CD4-positive, alpha-beta T cell (primary cell): Measurements from ENCODE around the gene SFXN5. TPM values are rescaled to one million over a fixed set of nuclear protein-coding genes. Genes with fewer than 3 reads are reported as not detected.

Source experiments
- ATAC-seq: fragments of 200-7000 bp; cut with Tn5 transposase; one replicate; pipeline ENCODE4 v1.10.0; 2022; ENCODE audit warnings: mild to moderate bottlenecking; ENCODE audit not compliant: poor library complexity
- CTCF ChIA-PET: fragments of 350-600 bp; sonication (Branson Sonifier 250); formaldehyde crosslinking; loops from one replicate; lab custom pipeline; 2021; ENCODE audit warnings: antibody characterized with exemption, inconsistent platforms; lab: Charles Lee
- POLR2A ChIA-PET: fragments of 350-600 bp; sonication (Branson Sonifier 250); formaldehyde crosslinking; loops from one replicate; lab custom pipeline; 2021; ENCODE audit warnings: antibody characterized with exemption, inconsistent platforms; lab: Charles Lee
- DNase-seq, 14 experiments: peaks; one replicate each; pipeline ENCODE4 v3.0.0-alpha.2; 2013 to 2020; ENCODE audit warnings: mixed read lengths in 2 of 14
- H3K27ac ChIP-seq, 2 donors: one replicate each; pipeline versions ENCODE4 v1.5.1 to v1.7.0; 2013; ENCODE audit warnings: low read length in 2 of 2, low read depth in 1 of 2, mild to moderate bottlenecking in 1 of 2
- H3K27me3 ChIP-seq, 2 experiments: 1 replicate in 1 of 2; 2 replicates in 1 of 2; pipeline versions ENCODE4 v1.6.1 to v1.7.0; 2013; ENCODE audit warnings: low read length in 2 of 2, control low read depth in 1 of 2, mild to moderate bottlenecking in 1 of 2, moderate library complexity in 1 of 2; ENCODE audit not compliant: insufficient read depth in 2 of 2, control insufficient read depth in 1 of 2
- H3K36me3 ChIP-seq: one replicate; pipeline ENCODE4 v1.6.1; 2013; ENCODE audit warnings: low read length, control low read depth; ENCODE audit not compliant: insufficient read depth
- H3K4me1 ChIP-seq: one replicate; pipeline ENCODE4 v1.6.1; 2013; ENCODE audit warnings: low read length, control low read depth; ENCODE audit not compliant: insufficient read depth
- H3K4me3 ChIP-seq: one replicate; pipeline ENCODE4 v1.5.1; 2013; ENCODE audit warnings: mild to moderate bottlenecking, low read length, moderate library complexity
- H3K9me3 ChIP-seq, 2 experiments: 1 replicate in 1 of 2; 2 replicates in 1 of 2; pipeline versions ENCODE4 v1.6.1 to v1.7.0; 2013; ENCODE audit warnings: low read length in 2 of 2, mild to moderate bottlenecking in 2 of 2, control low read depth in 1 of 2, moderate library complexity in 1 of 2; ENCODE audit not compliant: control insufficient read depth in 1 of 2, insufficient read depth in 1 of 2
- H3K27ac Mint-ChIP-seq: one replicate; pipeline ENCODE4 v1.8.0; 2020; ENCODE audit warnings: mixed read lengths
- H3K27me3 Mint-ChIP-seq: one replicate; pipeline ENCODE4 v1.8.0; 2021; ENCODE audit warnings: mixed read lengths
- H3K36me3 Mint-ChIP-seq: one replicate; pipeline ENCODE4 v1.8.0; 2021; ENCODE audit warnings: low read depth, mixed read lengths
- H3K4me1 Mint-ChIP-seq: one replicate; pipeline ENCODE4 v1.8.0; 2021; ENCODE audit warnings: low read depth, mixed read lengths
- H3K4me3 Mint-ChIP-seq: one replicate; pipeline ENCODE4 v1.8.0; 2020; ENCODE audit warnings: mild to moderate bottlenecking, mixed read lengths
- H3K9me3 Mint-ChIP-seq: one replicate; pipeline ENCODE4 v1.8.0; 2020; ENCODE audit warnings: mixed read lengths
- CTCF ChIP-seq: fragments of 200-600 bp; IDR thresholded peaks from one replicate; pipeline ENCODE4 v1.8.0; 2022; ENCODE audit warnings: antibody characterized with exemption, mild to moderate bottlenecking
- intact Hi-C, 2 experiments: fragments of 100-400 bp; cut with DNase I in 1 of 2; cut with micrococcal nuclease in 1 of 2; formaldehyde crosslinking; loops; one replicate each; pipeline versions ENCODE4 v1.15.1 to v1.9.0; 2023 to 2025; cut with DNase I, micrococcal nuclease
- total RNA-seq, 174 experiments: library from RNA in 2 of 174; stranded (reverse) in 2 of 174; gene quantifications; one replicate each; pipeline ENCODE4 v1.2.3 and lab custom pipeline; 2021 to 2026

SFXN5 gene
- total RNA-seq, 2 experiments from 2014 or later: 5.1 to 5.4 TPM

- H3K36me3 ChIP-seq: no peaks in the 10 kb centered on the region
- ChIA-PET CTCF (no interaction called here), POLR2A (no interaction called here)
- H3K9me3 Mint-ChIP-seq: no peaks in the 10 kb centered on the region
- no peaks in the 10 kb centered on the region for H3K27me3 Mint-ChIP-seq
- H3K4me3 Mint-ChIP-seq: no peak overlapping the region
- H3K4me1 ChIP-seq: no peaks in the 10 kb centered on the region
- no peaks in the 10 kb centered on the region for H3K27me3 ChIP-seq
- H3K4me3 ChIP-seq: no peak overlapping the region
- TF ChIP-seq CTCF: no peak
- DNase-seq: no peak
- no peak for ATAC-seq
- intact Hi-C loops: no loop called here
- no peaks in the 10 kb centered on the region for H3K4me1 Mint-ChIP-seq
- H3K9me3 ChIP-seq: no peaks in the 10 kb centered on the region
- no peaks in the 10 kb centered on the region for H3K36me3 Mint-ChIP-seq
- no peak overlapping the region for H3K27ac Mint-ChIP-seq
- no peak overlapping the region for H3K27ac ChIP-seq
Observed at GRCh38 chr2:73036766-73037165, 34.7 kb downstream of the SFXN5 start.

- DNase-seq: no peak
- Mint-ChIP-seq H3K9me3 (no peaks in the 10 kb centered on the region), H3K36me3 (no peaks in the 10 kb centered on the region), H3K4me3 (no peak overlapping the region), H3K27me3 (no peaks in the 10 kb centered on the region), H3K27ac (no peak overlapping the region), H3K4me1 (no peaks in the 10 kb centered on the region)
- POLR2A ChIA-PET: no interaction called here
- Histone ChIP-seq H3K36me3 (no peaks in the 10 kb centered on the region), H3K27me3 (no peaks in the 10 kb centered on the region), H3K9me3 (no peaks in the 10 kb centered on the region), H3K27ac (no peak overlapping the region), H3K4me1 (no peaks in the 10 kb centered on the region), H3K4me3 (no peak overlapping the region)
- intact Hi-C loops: no loop called here
- CTCF ChIA-PET: no interaction called here
- TF ChIP-seq CTCF: no peak
- no peak for ATAC-seq
Observed at GRCh38 chr2:73035899-73036711, 35.4 kb downstream of the SFXN5 start.

GRCh38 chr2:73034661-73035375 is 36.7 kb downstream of the SFXN5 start:
- H3K27me3 Mint-ChIP-seq: no peaks in the 10 kb centered on the region
- Histone ChIP-seq H3K36me3 (no peaks in the 10 kb centered on the region), H3K27me3 (no peaks in the 10 kb centered on the region), H3K27ac (no peak overlapping the region), H3K9me3 (no peaks in the 10 kb centered on the region), H3K4me1 (no peaks in the 10 kb centered on the region), H3K4me3 (no peak overlapping the region)
- no peaks in the 10 kb centered on the region for H3K36me3 Mint-ChIP-seq
- intact Hi-C loops: no loop called here
- DNase-seq (peak in 2 of 14 experiments; percentile 38 to 49), ATAC-seq (no peak)
- no peaks in the 10 kb centered on the region for H3K4me1 Mint-ChIP-seq
- no peaks in the 10 kb centered on the region for H3K9me3 Mint-ChIP-seq
- ChIA-PET POLR2A (no interaction called here), CTCF (interaction anchor here (0.7 kb wide), 1 partner anchor 36 kb away, joined by 5 read pairs; no protein-coding TSS in a partner anchor)
- TF ChIP-seq CTCF: no peak
- H3K27ac Mint-ChIP-seq: no peak overlapping the region
- H3K4me3 Mint-ChIP-seq: no peak overlapping the region
